Measurements from ENCODE around the gene SORCS2.

- TF ChIP-seq POLR2AphosphoS5 (IDR thresholded peaks at IDR 0.05; ENCODE audit: low read depth, low read length) (no peak), SIN3A (IDR thresholded peaks at IDR 0.05; ENCODE audit: borderline replicate concordance, insufficient read depth, low read length) (no peak), REST (IDR thresholded peaks at IDR 0.05; ENCODE audit: insufficient read depth in 1 of 2, low read depth in 2 of 2, low read length in 2 of 2) (no peak), TAF1 (IDR thresholded peaks at IDR 0.05; ENCODE audit: borderline replicate concordance, insufficient read depth, low read length) (no peak)
Measured at GRCh38 chr4:7506572-7506971, 314.2 kb downstream of the SORCS2 start.

All from PFSK-1 (cell line).